ENCODE results near the gene ASXL1.

The ASXL1 gene

DNA sequence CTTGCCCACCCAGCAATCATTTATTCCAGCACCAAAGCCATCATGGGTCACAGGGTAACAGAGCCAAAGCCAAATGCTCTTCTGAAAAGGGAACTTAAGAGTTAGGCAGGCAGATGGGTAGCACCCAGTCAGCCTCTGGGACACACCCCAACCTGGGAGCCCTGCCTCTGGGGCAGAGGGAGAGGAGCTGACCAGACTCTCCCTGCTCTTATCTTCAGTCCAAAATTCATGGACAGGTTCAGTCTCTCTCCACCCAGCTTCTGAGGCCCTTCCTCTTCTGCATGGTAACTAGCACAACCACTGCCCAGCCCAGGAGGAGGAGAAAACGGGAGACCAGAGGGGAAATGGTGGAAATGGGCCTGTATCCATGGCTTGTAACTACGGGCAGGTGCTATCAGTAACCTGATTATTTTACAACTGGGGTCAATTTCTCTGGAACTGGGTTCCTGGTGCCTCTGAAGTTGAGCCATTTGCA lies 121.6 kb downstream of the ASXL1 start:
- no peak overlapping the region for H3K27ac ChIP-seq
- TF ChIP-seq, protein P1, sequence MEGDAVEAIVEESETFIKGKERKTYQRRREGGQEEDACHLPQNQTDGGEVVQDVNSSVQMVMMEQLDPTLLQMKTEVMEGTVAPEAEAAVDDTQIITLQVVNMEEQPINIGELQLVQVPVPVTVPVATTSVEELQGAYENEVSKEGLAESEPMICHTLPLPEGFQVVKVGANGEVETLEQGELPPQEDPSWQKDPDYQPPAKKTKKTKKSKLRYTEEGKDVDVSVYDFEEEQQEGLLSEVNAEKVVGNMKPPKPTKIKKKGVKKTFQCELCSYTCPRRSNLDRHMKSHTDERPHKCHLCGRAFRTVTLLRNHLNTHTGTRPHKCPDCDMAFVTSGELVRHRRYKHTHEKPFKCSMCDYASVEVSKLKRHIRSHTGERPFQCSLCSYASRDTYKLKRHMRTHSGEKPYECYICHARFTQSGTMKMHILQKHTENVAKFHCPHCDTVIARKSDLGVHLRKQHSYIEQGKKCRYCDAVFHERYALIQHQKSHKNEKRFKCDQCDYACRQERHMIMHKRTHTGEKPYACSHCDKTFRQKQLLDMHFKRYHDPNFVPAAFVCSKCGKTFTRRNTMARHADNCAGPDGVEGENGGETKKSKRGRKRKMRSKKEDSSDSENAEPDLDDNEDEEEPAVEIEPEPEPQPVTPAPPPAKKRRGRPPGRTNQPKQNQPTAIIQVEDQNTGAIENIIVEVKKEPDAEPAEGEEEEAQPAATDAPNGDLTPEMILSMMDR (conservative IDR thresholded peaks at IDR 0.05): no peak

GRCh38 chr20:32480371-32481241 lies 122.5 kb downstream of the ASXL1 start:
- no peak overlapping the region for H3K27ac ChIP-seq
- TF ChIP-seq, protein P1 (conservative IDR thresholded peaks at IDR 0.05): no peak

- H3K27ac ChIP-seq: peak overlapping the region; percentile 98
- TF ChIP-seq, protein P1 (conservative IDR thresholded peaks at IDR 0.05): no peak
These were observed 123.4 kb downstream of the ASXL1 start for GRCh38 chr20:32481311-32482142.

DNA sequence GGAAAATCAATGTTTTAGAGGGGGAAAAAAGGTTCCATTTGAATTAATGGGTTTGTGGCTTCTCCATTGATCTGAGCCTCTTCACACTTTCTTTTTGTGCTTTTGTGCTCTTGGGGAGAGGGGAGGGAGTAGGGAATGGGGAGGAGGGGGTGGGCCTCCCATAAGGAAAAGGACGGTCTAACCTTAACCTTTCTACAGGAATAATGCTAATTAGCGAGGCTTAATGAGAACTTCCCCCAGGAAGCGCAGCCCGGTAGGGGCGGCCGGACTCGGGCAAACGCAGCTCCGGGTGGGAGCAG lies 124.0 kb downstream of the ASXL1 start:
- peak overlapping the region; percentile 98 for H3K27ac ChIP-seq
- TF ChIP-seq, protein P1 (conservative IDR thresholded peaks at IDR 0.05): no peak

DNA sequence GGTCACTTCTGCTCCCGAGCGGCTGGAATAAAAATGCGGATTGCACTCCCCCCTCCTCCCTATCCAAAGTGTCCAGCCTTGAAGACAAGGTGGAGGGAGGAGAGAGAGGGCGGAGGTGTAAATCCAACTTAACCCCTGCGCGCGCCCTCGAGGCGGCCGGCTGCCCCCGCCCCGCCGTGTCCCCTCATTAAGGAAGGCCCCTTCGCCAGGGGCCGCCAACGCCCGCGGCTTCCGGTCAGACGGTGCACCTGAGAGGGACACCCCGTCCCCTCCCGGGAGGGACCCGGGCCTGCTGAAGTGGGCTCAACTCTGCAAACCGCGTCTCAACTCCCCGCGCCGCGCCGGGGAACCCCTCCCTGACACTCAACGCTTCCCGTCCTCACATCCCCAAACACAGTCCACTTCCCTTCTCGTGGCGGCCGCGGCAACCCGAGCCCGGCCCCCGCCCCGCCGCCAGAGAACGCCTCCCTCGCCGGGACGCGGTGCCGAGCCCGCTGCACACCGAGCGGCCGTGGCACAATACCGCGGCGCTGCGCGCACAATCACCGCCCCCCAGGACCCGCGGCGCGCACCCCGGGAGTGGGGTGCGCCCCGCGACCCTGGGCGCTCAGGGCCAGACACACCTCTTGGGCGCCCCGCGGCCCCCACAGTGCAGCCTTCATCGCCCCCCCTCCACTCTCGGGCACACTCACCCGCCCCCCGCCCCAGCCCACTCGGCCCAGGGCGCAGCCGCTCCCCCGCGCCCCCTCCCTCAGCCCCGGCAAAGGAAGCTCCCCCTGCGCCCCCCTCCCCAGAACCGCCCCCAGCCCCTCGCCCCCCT lies 124.5 kb downstream of the ASXL1 start:
- TF ChIP-seq, protein P1 (conservative IDR thresholded peaks at IDR 0.05): no peak
- H3K27ac ChIP-seq: peak overlapping the region; percentile 98

DNA sequence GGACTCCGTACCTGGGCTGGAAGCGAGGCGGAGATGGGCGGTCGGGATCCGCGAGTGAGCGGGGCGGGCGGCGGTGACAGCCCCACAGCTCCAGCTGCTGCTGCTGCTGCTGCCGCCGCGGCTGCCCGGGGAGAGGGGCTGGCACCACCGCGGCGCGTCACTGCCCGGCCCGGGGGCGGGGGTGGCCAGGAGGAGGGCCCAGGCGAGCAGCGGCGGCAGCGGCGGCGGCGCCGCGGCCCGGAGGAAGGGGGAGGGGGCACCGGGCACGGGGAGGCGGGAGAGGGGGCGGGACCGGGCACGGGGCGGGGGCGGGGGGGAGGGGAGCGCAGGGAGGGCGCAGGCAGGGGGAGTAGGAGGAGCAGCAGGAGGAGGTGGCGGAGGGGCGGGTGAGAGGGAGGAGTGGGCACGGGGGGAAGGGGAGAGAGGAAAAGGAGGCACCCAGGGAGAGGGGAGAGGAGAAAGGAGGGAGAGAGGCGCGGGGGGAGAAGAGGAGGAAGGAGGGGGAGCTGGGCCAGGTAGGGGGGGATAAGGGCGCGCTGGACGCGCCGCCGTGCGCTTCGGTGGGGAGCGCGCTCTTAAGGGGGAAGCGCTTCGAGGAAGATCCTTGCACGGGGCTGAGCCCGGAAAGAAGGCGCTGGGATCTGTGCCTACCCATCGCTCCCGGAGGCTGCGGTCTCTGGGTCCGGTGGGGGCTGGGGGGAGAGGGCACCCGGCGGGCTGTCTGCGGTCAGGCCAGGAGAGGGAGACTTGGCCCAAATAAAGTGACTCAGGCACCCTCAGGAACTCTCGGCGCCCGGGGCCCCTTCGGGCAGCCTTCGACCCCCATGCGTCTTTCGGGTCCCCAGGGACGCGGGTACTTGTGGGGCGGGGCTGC lies 125.5 kb downstream of the ASXL1 start:
- H3K27ac ChIP-seq: peak overlapping the region; percentile 98
- TF ChIP-seq, protein P1 (conservative IDR thresholded peaks at IDR 0.05): no peak

Measured in VCaP (cell line).